GM18499 (cell line): Measurements from ENCODE around the gene CDKN2AIPNL.
A peak's percentile ranks its signal among the peaks of the same experiment; 100 is the strongest.
"Not testable (repeated sequence)": the region's sequence is repeated elsewhere in the genome, so short reads cannot be mapped to it uniquely, and the experiment has no call there.

Source experiments
- ATAC-seq: cut with Tn5 transposase; IDR thresholded peaks from one replicate; pipeline ENCODE4 v1.9.1; 2021; ENCODE audit warnings: moderate number of reproducible peaks; ENCODE audit not compliant: insufficient read depth, unreplicated experiment

The CDKN2AIPNL gene

DNA sequence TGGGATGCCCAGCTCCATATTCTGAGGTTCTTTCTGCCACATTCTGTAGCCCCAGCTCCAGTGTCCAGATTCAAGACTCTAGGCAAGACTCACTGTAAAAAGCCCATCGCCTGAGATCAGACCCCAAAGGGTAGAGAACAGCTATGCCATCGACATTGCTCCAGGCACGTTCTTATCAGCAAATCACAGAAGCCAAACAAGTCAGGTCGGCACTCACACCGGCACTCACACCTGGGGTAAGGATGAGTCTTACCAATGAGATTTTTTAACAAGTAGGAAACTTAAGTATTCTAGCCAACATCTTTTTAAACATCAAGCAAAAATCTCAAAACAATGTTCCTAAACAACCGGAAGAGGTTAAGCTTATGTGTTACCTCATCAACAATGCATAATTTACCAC is 2.4 kb downstream of the CDKN2AIPNL start:
- ATAC-seq: no peak

DNA sequence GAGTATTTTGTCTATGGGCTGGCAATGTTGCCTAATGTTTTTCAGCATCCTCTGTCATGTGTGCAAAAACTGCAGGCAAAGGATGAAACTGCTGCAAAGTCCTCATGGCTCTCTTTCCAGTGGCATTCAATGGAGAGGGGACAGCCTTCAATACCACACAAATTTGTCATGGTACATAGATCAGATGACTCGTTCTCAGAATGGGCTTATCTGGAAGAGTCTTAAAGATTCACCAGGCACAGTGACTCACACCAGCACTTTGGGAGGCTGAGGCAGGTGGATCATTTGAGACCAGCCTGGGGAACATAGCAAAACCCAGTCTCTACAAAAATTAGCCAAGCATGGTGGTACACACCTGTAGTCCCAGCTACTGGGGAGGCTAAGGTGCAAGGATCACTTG is 5.3 kb downstream of the CDKN2AIPNL start:
- ATAC-seq: no peak

- no peak for ATAC-seq
Measured at GRCh38 chr5:134403951-134404350, 7.7 kb downstream of the CDKN2AIPNL start.

- ATAC-seq: no peak
Measured at GRCh38 chr5:134398609-134399155, 13.0 kb downstream of the CDKN2AIPNL start.

GRCh38 chr5:134397196-134397595 is 14.5 kb downstream of the CDKN2AIPNL start:
- ATAC-seq: no peak

GRCh38 chr5:134396274-134396673 is 15.4 kb downstream of the CDKN2AIPNL start:
- no peak for ATAC-seq

- ATAC-seq: no peak
Measured at GRCh38 chr5:134394932-134395331, 16.7 kb downstream of the CDKN2AIPNL start.

GRCh38 chr5:134392301-134392700 is 19.4 kb downstream of the CDKN2AIPNL start:
- ATAC-seq: no peak

GRCh38 chr5:134387443-134387842 is 24.2 kb downstream of the CDKN2AIPNL start:
- ATAC-seq: no peak

- no peak for ATAC-seq
Measured at GRCh38 chr5:134383980-134384697, 27.5 kb downstream of the CDKN2AIPNL start.

DNA sequence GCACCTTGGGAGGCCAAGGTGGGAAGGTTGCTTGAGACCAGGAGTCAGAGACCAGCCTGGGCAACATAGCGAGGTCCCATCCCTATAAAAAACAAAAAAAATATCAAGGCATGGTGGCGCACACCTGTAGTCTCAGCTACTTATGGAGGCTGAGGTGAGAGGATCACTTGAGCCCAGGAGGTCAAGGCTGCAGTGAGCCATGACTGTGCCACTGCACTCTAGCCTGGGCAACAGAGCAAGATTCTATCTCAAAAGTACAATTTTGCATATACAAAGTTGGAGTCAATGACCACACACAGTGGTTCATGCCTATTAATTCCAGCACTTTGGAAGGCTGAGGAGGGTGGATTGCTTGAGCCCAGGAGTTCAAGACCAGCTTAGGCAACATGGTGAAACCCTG is 29.5 kb downstream of the CDKN2AIPNL start:
- not testable (repeated sequence) for ATAC-seq

GRCh38 chr5:134380346-134380745 is 31.3 kb downstream of the CDKN2AIPNL start:
- ATAC-seq: no peak

DNA sequence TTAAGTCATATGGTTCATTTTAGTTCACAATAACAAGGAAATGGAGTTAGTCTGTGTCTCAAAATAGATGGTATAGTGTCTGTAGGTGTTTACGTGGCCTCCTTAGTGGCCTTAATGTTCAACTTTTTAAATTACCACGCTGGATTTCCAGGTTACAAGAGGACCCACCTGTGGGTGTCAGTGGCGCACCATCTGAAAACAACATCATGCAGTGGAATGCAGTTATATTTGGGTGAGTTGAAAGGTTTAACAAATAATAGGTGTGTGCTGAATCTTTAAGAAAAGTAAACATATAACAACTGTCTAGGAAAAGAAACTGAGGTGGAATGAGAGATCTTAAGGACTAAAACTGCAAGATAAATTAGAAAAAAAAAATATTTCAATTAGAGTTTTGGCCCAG is 37.4 kb downstream of the CDKN2AIPNL start:
- ATAC-seq: no peak

GRCh38 chr5:134373633-134374032 is 38.0 kb downstream of the CDKN2AIPNL start:
- not testable (repeated sequence) for ATAC-seq

- no peak for ATAC-seq
Measured at GRCh38 chr5:134371834-134372340, 39.8 kb downstream of the CDKN2AIPNL start.

GRCh38 chr5:134370871-134371833 is 40.5 kb downstream of the CDKN2AIPNL start, which contains the start of gene UBE2B:
TSS of gene UBE2B (plus strand) at chr5:134371569. CDS start at chr5:134371596, 27 bp downstream.
- peak; percentile 68 for ATAC-seq

DNA sequence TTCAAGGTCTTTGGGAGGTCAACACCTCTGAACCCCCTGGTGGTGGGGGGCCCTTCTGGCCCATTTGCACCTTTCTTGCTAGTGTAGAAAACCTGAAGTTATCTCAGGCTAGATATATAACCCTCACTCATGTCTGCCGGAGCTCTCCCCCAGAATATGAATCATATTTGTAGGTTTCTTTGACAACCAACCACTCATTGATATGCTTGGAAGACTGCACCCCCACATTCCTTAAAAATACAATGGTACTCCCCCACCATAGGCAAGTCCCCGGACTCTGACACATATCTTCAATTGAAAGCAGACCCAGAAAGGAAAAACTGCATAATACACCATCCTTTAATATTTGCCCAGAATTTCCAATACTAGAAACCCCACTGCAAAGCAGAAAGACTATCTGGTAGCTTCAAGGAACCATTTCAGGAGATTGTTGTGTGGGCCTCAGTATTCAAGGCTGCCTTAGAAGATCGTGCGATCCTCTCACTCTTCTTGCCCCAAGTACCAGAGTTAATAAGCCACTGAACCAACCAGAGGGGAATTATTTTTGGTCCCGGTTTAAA is 41.3 kb downstream of the CDKN2AIPNL start:
- ATAC-seq: no peak

GRCh38 chr5:134365604-134366003 is 46.1 kb downstream of the CDKN2AIPNL start:
- ATAC-seq: no peak

DNA sequence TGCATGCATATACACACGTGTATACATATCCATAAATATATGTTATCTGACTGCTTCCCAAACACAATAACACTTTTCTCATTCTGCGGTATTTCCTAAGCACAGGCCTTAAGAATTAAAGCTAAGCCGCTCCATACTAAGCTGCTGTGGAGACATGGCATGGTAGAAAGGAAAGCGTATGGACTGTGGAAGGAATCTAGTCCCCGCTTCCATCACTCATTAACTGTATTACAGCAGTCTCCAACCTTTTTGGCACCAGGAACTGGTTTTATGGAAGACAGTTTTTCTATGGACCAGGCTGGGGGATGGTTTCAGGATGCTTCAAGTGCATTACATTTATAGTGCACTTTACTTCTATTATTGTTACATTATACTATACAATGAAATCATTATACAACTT is 56.0 kb downstream of the CDKN2AIPNL start:
- ATAC-seq: no peak
